ENCODE data around the gene CCAR1.
"Not testable (repeated sequence)": the region's sequence is repeated elsewhere in the genome, so short reads cannot be mapped to it uniquely, and the experiment has no call there.

The CCAR1 gene, protein sequence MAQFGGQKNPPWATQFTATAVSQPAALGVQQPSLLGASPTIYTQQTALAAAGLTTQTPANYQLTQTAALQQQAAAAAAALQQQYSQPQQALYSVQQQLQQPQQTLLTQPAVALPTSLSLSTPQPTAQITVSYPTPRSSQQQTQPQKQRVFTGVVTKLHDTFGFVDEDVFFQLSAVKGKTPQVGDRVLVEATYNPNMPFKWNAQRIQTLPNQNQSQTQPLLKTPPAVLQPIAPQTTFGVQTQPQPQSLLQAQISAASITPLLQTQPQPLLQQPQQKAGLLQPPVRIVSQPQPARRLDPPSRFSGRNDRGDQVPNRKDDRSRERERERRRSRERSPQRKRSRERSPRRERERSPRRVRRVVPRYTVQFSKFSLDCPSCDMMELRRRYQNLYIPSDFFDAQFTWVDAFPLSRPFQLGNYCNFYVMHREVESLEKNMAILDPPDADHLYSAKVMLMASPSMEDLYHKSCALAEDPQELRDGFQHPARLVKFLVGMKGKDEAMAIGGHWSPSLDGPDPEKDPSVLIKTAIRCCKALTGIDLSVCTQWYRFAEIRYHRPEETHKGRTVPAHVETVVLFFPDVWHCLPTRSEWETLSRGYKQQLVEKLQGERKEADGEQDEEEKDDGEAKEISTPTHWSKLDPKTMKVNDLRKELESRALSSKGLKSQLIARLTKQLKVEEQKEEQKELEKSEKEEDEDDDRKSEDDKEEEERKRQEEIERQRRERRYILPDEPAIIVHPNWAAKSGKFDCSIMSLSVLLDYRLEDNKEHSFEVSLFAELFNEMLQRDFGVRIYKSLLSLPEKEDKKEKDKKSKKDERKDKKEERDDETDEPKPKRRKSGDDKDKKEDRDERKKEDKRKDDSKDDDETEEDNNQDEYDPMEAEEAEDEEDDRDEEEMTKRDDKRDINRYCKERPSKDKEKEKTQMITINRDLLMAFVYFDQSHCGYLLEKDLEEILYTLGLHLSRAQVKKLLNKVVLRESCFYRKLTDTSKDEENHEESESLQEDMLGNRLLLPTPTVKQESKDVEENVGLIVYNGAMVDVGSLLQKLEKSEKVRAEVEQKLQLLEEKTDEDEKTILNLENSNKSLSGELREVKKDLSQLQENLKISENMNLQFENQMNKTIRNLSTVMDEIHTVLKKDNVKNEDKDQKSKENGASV

DNA sequence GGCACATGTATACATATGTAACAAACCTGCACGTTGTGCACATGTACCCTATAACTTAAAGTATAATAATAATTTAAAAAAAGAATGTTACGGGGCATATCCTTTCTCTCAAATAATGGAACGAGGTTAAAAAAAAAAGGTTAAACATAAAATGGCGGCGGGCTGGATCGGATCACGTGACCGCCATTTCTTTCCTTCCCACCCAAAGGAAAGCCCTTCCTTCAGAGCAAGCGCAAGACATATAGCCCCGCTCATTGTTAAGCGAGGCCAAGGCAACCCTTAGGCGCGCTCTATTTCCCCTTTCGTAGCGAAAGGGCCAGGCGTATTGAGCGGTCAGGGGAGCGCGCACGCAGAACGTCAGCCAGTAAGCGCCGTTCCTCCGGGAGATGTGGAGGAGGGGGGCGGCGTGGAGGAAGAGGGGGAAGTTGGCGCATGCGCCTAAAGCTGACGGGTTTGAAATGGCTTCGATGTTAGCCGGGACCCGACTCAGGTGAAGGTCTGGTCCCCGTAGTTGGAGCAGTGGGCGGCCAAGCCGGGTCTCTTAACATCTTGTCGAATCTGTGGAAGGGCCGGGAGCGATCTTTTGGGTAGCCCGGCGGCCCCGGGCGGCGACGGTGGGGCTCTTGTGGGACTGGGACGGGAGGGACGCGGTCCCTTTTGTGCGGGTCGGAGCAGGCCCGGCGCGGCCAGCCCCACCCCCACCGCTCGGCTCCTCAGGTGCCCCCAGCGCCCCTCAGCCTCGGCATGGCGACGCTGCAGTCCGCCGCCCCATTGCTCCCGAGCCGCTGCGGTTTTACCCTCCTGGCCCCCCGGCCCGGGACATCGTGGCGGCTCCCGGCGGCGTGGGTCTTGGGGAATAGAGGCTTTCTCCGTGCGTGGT lies at the start of gene CCAR1:
Gene CCAR1 (plus strand): TSS at position 447 of the 880 bp plus-strand sequence. CDS start 1,266 bp downstream, outside the sequence.
- DNase-seq (ENCODE audit: low spot score), result peak; percentile 97

GRCh38 chr10:68684413-68684812 lies 36.6 kb upstream of the CCAR1 start:
- DNase-seq (ENCODE audit: low spot score), result no peak

- no peak for DNase-seq (ENCODE audit: low spot score)
Measured at GRCh38 chr10:68696018-68696417, 25.0 kb upstream of the CCAR1 start.

GRCh38 chr10:68697106-68697505 lies 23.9 kb upstream of the CCAR1 start:
- DNase-seq (ENCODE audit: low spot score), result no peak

GRCh38 chr10:68700197-68700596 lies 20.8 kb upstream of the CCAR1 start:
- DNase-seq (ENCODE audit: low spot score), result no peak

DNA sequence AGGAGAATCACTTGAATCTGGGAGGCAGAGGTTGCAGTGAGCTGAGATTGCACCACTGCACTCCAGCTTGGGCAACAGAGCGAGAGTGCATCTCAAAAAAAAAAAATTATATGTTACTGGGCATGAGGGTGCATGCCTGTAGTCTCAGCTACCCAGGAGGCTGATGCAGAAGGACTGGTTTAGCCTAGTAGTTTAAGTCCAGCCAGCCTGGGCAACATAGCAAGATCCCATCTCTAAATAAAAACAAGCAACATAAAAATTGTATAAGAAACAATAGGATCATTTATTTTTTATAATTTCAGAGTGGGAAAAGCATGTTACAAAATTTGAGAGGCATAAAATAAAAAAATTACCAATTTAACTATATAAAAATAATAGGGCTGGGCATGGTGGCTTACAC lies 15.5 kb upstream of the CCAR1 start:
- DNase-seq (ENCODE audit: low spot score), result no peak

- not testable (repeated sequence) for DNase-seq (ENCODE audit: low spot score)
Measured at GRCh38 chr10:68708987-68709386, 12.1 kb upstream of the CCAR1 start.

DNA sequence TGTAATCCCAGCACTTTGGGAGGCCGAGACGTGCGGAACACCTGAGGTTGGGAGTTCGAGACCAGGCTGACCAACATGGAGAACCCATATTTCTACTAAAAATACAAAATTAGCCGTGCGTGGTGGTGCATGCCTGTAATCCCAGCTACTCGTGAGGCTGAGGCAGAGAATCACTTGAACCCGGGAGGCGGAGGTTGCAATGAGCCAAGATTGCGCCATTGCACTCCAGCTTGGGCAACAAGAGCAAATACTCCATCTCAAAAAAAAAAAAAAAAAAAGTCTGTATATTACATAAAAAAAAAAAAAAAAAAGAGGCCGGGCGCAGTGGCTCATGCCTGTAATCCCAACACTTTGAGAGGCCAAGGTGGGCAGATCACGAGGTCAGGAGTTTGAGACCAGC lies 8.0 kb upstream of the CCAR1 start:
- not testable (repeated sequence) for DNase-seq (ENCODE audit: low spot score)

GRCh38 chr10:68717435-68717834 lies 3.6 kb upstream of the CCAR1 start:
- DNase-seq (ENCODE audit: low spot score), result no peak

DNA sequence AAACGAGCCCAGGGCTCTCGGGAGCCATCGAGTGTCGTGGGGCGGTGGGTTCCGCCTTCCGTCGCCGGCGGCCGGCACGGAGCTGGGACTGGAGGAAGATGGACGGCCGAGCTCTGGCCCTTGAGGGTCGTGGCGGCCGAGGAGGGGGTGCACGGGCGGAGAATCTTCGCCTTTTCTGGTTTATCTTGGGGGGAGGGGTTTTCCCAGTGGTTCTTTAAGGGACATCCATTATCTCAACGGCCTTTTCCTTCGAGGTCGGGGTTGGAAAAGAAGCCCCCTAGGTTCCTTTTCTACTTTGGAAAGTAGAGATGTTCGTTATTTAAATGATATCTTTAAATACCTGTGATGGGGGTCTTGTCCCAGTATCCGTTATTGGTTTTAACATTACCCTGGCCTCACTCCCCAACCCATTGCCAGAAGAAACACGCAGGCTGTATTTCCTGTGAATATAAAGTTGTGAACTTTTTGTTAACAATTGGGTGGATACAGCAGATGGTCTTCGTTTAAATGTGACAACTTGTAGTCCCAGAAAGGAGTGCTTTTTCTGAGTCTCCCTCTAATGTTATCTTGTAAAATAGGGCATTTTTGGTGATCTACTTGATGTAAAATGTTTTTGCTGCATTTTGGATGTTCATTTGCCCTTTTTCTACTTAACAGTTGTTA lies 765 bp downstream of the CCAR1 start:
- DNase-seq (ENCODE audit: low spot score), result peak; percentile 8

GRCh38 chr10:68725016-68725415 lies 4.0 kb downstream of the CCAR1 start:
- DNase-seq (ENCODE audit: low spot score), result no peak

- DNase-seq (ENCODE audit: low spot score), result no peak
Measured at GRCh38 chr10:68727146-68727545, 6.1 kb downstream of the CCAR1 start.

GRCh38 chr10:68732651-68733050 lies 11.6 kb downstream of the CCAR1 start:
- DNase-seq (ENCODE audit: low spot score), result no peak

GRCh38 chr10:68734349-68734748 lies 13.3 kb downstream of the CCAR1 start:
- no peak for DNase-seq (ENCODE audit: low spot score)

DNA sequence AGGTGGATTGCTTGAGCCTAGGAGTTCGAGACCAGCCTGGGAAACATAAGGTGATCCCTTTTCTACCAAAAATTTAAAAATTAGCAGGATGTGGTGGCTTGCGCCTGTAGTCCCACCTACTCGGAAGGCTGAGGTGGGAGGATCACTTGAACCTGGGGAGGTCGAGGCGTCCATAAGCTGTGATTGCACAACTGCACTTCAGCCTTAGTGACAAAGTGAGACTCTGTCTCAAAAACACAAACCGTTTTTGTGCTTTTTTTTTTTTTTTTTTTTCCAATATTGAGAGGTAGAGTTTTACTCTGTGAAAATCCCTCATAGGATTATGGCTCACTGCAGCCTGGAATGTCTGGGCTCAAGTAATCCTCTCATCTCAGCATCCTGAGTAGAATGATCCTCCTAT lies 14.1 kb downstream of the CCAR1 start:
- no peak for DNase-seq (ENCODE audit: low spot score)

DNA sequence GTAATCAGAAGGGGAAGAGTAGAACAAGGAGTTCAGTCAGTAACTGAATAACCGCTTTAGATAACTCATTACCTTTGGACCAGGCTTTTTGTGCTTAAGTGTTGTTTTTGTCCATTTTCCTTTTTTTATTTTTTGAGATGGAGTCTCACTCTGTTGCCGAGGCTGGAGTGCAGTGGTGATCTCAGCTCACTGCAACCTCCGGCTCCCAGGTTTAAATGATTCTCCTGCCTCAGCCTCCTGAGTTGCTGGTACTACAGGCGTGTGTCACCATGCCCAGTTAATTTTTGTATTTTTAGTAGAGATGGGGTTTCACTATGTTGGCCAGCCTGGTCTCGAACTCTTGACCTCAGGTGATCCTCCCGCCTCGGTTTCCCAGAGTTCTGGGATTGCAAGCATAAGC lies 14.7 kb downstream of the CCAR1 start:
- not testable (repeated sequence) for DNase-seq (ENCODE audit: low spot score)

GRCh38 chr10:68740676-68741075 lies 19.6 kb downstream of the CCAR1 start:
- not testable (repeated sequence) for DNase-seq (ENCODE audit: low spot score)

DNA sequence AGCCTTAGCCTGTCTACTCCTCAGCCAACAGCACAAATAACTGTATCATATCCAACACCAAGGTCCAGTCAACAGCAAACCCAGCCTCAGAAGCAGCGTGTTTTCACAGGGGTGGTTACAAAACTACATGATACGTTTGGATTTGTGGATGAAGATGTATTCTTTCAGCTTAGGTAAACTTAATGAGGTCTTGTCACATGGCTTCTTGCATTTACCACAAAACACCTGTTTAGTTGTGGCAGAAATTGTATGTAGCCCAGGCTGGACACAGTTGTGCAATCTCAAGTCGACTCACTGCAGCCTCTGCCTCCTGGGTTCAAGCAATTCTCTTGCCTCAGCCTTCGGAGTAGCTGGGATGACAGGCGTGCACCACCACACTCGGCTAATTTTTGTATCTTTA lies 21.4 kb downstream of the CCAR1 start:
- no peak for DNase-seq (ENCODE audit: low spot score)

GRCh38 chr10:68752711-68753350 lies 31.8 kb downstream of the CCAR1 start:
- DNase-seq (ENCODE audit: low spot score), result no peak

- no peak for DNase-seq (ENCODE audit: low spot score)
Measured at GRCh38 chr10:68756246-68756645, 35.2 kb downstream of the CCAR1 start.
